Stomach (tissue), 4 donors: Measurements from ENCODE around the gene HGS.

Source experiments
- EP300 ChIP-seq: sonication (generic); formaldehyde crosslinking; IDR thresholded peaks from one replicate; pipeline ENCODE4 v1.6.1; 2017; ENCODE audit warnings: antibody characterized with exemption
- POLR2A ChIP-seq, 4 donors: fragments of 450-650 bp; IDR thresholded peaks; one replicate each; pipeline ENCODE4 v1.6.1; 2016; ENCODE audit warnings: antibody characterized with exemption in 4 of 4, control low read depth in 2 of 4, mild to moderate bottlenecking in 1 of 4, moderate library complexity in 1 of 4
- POLR2AphosphoS5 ChIP-seq, 3 donors: sonication (generic); formaldehyde crosslinking; IDR thresholded peaks; one replicate each; pipeline ENCODE4 v1.6.1; 2016; ENCODE audit warnings: antibody characterized with exemption in 3 of 3
- TF ChIP-seq, protein P1 (sequence below), 7 experiments: fragments of 450-650 bp in 4 of 7; fragments of 200-600 bp in 3 of 7; sonication (generic) in 3 of 7; IDR thresholded peaks; one replicate each; pipeline ENCODE4 v1.5.1; 2016 to 2019; ENCODE audit warnings: antibody characterized with exemption in 7 of 7, control low read depth in 2 of 7, mild to moderate bottlenecking in 1 of 7

DNA sequence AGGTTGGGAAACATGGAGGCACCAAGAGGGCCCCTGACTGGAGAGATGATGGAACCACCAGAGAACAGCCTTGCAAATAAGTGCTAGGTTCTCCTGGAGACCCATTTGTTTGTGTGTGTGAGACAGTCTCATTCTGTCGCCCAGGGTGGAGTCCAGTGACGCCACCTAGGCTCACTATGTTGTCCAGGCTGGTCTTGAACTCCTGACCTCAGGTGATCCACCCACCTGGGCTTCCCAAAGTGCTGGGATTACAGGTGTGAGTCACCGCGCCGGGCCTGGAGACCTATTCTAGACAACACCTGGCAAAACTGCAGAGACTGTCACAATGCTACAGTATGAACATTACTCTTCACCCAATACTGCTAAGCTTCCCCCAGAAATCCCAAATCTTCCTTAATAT, 48.4 kb upstream of the HGS start:
- TF ChIP-seq, protein P1, sequence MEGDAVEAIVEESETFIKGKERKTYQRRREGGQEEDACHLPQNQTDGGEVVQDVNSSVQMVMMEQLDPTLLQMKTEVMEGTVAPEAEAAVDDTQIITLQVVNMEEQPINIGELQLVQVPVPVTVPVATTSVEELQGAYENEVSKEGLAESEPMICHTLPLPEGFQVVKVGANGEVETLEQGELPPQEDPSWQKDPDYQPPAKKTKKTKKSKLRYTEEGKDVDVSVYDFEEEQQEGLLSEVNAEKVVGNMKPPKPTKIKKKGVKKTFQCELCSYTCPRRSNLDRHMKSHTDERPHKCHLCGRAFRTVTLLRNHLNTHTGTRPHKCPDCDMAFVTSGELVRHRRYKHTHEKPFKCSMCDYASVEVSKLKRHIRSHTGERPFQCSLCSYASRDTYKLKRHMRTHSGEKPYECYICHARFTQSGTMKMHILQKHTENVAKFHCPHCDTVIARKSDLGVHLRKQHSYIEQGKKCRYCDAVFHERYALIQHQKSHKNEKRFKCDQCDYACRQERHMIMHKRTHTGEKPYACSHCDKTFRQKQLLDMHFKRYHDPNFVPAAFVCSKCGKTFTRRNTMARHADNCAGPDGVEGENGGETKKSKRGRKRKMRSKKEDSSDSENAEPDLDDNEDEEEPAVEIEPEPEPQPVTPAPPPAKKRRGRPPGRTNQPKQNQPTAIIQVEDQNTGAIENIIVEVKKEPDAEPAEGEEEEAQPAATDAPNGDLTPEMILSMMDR (IDR thresholded peaks at IDR 0.05), result no peak
- TF ChIP-seq POLR2AphosphoS5 (IDR thresholded peaks at IDR 0.05), result no peak
- TF ChIP-seq EP300, result no peak
- no peak for TF ChIP-seq POLR2A (IDR thresholded peaks at IDR 0.05)
